SH-SY5Y (cell line): Measurements from ENCODE around the gene LMCD1.

Experiments used
- GATA2 ChIP-seq: IDR thresholded peaks from 2 replicates; pipeline ENCODE4 v1.6.1; 2011; ENCODE audit warnings: mild to moderate bottlenecking, low read depth, low read length
- GATA3 ChIP-seq: IDR thresholded peaks from 2 replicates; pipeline ENCODE4 v1.6.1; 2011; ENCODE audit warnings: low read depth, mild to moderate bottlenecking, low read length, moderate library complexity

DNA sequence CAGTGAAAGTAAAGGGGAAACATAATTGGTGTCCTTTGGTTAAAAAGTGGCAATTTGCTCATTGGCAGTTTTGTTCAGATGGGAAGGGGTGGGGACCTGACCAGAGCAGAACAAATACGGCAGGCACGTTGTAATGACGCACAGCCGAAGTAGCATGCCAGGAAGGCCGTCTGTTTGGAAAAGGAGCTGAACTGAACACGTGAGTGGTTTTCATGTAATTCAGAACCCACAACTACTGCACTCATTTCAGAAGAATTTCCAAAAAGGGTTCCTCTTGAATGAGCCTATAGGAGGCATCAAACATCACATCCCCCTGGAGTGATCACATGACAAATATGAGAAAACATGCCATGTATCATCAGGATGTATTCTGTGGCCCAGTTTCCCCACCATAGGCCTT lies 42.9 kb upstream of the LMCD1 start:
- TF ChIP-seq GATA3 = no peak
- TF ChIP-seq GATA2 = no peak
